ENCODE results near the gene MOCS3. TPM values are rescaled to one million over a fixed set of nuclear protein-coding genes. Genes with fewer than 3 reads are reported as not detected.

MOCS3 gene
- total and polyA plus RNA-seq, 8 donors = 0.89 to 7.0 (median 2.4) TPM; not detected in 1

DNA sequence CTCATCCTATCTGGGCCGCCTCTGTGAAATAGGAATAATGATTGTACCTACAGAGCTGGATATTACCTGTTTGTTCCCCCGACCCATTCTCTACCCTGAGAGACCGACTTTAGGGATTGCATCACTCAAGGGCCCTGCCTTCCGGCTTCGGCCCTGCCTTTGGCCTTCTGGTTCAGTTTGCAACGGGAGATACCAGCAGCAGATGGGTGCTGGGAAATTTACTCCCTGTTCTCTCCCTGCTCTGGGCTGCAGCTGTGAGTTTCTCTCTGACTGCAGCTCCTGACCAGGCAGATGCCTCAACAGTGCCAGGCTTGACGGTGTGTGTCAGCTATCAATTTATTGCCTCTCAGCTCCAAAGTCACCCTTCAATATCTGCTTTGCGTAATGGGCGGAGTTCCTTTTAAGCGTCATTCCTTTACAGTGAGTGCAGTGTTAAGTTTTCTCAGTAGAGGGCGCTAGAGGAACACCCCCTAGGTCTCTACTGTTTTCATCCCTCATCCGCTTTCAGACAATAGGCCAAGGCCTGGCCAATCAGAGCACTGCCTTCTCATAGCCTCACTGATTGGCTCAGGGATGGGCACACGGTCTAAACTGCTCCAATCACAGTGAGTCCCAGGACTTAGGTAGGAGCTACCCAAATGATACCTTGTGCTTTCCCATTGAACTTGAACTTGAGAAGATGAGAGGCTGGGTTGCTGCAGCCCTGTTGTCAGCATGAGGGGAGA, 34.3 kb downstream of the MOCS3 start:
- H3K9me3 ChIP-seq = no peaks in the 10 kb centered on the region
- intact Hi-C loops (cut with DNase I; ENCODE audit: low total_unique reads) = no loop called here
- no peaks in the 10 kb centered on the region for H3K4me1 ChIP-seq
- H3K36me3 ChIP-seq = no peaks in the 10 kb centered on the region
- peaks cover 0 to 36% (median 5%) of the 10 kb centered on the region in 3 donors for H3K27me3 ChIP-seq
- WGBS, 5 donors = 36 to 49% (median 41%) methylated on average over 13 of the region's 13 CpGs
- DNase-seq = peak in 1 of 2 donors; percentile 67
- no peak overlapping the region for H3K27ac ChIP-seq
- H3K4me3 ChIP-seq = no peak overlapping the region
- TF ChIP-seq, protein P1, sequence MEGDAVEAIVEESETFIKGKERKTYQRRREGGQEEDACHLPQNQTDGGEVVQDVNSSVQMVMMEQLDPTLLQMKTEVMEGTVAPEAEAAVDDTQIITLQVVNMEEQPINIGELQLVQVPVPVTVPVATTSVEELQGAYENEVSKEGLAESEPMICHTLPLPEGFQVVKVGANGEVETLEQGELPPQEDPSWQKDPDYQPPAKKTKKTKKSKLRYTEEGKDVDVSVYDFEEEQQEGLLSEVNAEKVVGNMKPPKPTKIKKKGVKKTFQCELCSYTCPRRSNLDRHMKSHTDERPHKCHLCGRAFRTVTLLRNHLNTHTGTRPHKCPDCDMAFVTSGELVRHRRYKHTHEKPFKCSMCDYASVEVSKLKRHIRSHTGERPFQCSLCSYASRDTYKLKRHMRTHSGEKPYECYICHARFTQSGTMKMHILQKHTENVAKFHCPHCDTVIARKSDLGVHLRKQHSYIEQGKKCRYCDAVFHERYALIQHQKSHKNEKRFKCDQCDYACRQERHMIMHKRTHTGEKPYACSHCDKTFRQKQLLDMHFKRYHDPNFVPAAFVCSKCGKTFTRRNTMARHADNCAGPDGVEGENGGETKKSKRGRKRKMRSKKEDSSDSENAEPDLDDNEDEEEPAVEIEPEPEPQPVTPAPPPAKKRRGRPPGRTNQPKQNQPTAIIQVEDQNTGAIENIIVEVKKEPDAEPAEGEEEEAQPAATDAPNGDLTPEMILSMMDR (IDR thresholded peaks at IDR 0.05) = peak in 3 of 7 experiments; percentile 12 to 27 (median 19)
- no peak for TF ChIP-seq POLR2AphosphoS5 (IDR thresholded peaks at IDR 0.05)

DNA sequence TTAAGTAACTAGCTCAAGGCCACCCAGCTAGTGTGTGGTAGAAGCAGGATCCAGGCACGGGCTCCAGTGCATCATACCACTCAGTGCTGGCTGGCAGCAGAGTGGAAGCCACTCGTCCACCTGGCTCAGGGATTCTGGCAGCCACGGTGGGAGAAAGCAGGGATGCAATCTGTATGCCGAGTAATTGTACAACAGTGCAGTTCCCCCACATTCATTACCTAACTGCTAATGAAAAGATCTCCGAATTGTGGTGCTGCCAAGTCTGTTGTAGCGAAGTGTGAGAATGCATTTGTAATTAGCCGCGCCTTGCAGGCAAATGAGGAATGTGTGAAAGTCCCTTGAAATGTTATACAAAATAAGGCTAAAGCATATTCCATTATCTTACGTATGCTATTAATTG, 35.3 kb downstream of the MOCS3 start:
- Histone ChIP-seq H3K27me3 (peaks cover 0 to 42% (median 12%) of the 10 kb centered on the region in 3 donors), H3K27ac (no peak overlapping the region), H3K9me3 (no peaks in the 10 kb centered on the region), H3K4me1 (no peaks in the 10 kb centered on the region), H3K4me3 (no peak overlapping the region), H3K36me3 (no peaks in the 10 kb centered on the region)
- DNase-seq = no peak
- WGBS, 5 donors = 71 to 92% (median 80%) methylated on average over 9 of the region's 9 CpGs
- TF ChIP-seq POLR2A (IDR thresholded peaks at IDR 0.05) (no peak), EP300 (IDR thresholded peaks at IDR 0.05) (no peak), POLR2AphosphoS5 (IDR thresholded peaks at IDR 0.05) (no peak)
- TF ChIP-seq, protein P1 (IDR thresholded peaks at IDR 0.05) = no peak
- intact Hi-C loops (cut with DNase I; ENCODE audit: low total_unique reads) = no loop called here

DNA sequence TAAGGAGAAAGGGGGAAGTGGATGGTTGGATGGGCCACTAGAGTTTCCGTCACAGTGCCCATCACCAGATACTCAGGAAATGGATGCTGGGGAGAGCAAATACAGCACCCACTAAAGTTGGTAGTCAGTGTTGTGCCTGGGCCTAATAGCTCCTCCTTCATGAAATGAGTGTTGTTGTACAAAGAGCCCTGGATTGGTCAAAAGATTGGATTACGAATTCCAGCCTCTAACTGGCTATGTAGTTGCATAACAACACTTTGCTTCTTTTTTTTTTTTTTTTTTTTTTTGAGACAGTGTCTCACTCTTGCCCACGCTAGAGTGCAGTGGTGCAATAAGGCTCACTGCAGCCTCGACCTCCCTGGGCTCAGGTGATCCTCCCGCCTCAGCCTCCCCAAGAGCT, 36.9 kb downstream of the MOCS3 start:
- WGBS, 5 donors = 76 to 88% (median 78%) methylated on average over 5 of the region's 5 CpGs
- H3K4me3 ChIP-seq = no peak overlapping the region
- H3K27ac ChIP-seq = no peak overlapping the region
- H3K27me3 ChIP-seq = peaks cover 0 to 52% (median 14%) of the 10 kb centered on the region in 3 donors
- no peaks in the 10 kb centered on the region for H3K9me3 ChIP-seq
- H3K4me1 ChIP-seq = no peaks in the 10 kb centered on the region
- intact Hi-C loops (cut with DNase I; ENCODE audit: low total_unique reads) = no loop called here
- no peak for TF ChIP-seq EP300 (IDR thresholded peaks at IDR 0.05)
- no peak for TF ChIP-seq POLR2A (IDR thresholded peaks at IDR 0.05)
- TF ChIP-seq POLR2AphosphoS5 (IDR thresholded peaks at IDR 0.05) = no peak
- TF ChIP-seq, protein P1 (IDR thresholded peaks at IDR 0.05) = no peak
- no peaks in the 10 kb centered on the region for H3K36me3 ChIP-seq
- no peak for DNase-seq

DNA sequence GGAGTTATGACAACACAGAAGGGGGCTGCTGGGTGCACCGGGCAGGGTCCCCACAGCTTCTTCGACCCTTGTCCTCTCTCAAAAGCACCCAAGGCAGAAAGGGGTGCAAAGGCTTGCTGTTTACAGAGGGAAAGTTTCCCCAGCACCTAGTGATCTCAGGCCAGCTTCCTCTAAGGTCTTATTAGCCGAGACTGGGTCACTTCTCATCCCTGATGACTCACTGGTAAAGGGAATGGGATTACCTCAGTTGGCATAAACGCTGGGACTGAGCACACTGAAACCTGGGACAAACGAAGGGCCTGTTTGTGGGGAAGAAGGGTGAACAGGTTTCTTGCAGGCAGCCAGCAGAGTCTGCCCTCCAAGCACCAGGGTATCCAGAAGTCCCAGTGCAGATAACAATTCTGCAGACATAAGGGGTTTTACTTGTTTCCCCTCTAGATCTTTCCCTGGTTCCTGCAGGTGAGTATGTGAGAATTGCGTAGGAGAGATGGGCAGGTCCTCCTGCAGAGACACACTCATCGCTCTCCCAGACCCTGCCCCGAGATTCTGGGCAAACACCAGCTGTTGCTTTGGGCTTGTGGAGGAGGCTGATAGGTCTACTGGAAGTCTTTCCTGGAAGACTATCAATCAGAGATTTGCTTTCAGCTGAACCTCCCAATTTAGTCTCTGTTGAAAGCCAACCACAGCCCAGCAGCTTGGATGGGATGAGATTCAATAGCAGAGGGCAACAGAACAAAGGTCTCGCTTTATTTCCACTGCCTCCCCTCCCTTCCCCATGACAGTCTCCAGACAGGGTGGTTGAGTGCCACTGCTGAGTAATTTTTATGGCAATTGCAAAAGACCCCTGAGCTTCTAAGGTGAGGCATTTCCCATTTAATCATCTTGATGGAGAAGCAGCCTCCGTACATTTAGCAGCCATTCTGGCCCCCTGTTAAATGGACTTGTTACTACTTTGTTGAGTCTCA, 38.6 kb downstream of the MOCS3 start:
- no peak for DNase-seq
- 43 to 50% (median 45%) methylated on average over 9 to 10 of the region's 10 CpGs for WGBS, 5 donors
- Histone ChIP-seq H3K36me3 (no peaks in the 10 kb centered on the region), H3K4me1 (no peaks in the 10 kb centered on the region), H3K9me3 (no peaks in the 10 kb centered on the region), H3K4me3 (no peak overlapping the region), H3K27me3 (peaks cover 0 to 66% (median 14%) of the 10 kb centered on the region in 3 donors), H3K27ac (no peak overlapping the region)
- intact Hi-C loops (cut with DNase I; ENCODE audit: low total_unique reads) = no loop called here
- TF ChIP-seq POLR2A (IDR thresholded peaks at IDR 0.05) (no peak), EP300 (IDR thresholded peaks at IDR 0.05) (no peak), POLR2AphosphoS5 (IDR thresholded peaks at IDR 0.05) (no peak)
- TF ChIP-seq, protein P1 (IDR thresholded peaks at IDR 0.05) = no peak
